Osteoblast (primary cell): ENCODE results near the gene PIGM. TPM values are rescaled to one million over a fixed set of nuclear protein-coding genes. Genes with fewer than 3 reads are reported as not detected.

Source experiments
- DNase-seq: peaks from one replicate; pipeline ENCODE4 v3.0.0; 2011; ENCODE audit warnings: low spot score, mixed read lengths; ENCODE audit not compliant: insufficient read length; ENCODE audit errors: missing footprints
- H2AFZ ChIP-seq: 2 replicates; pipeline ENCODE4 v1.6.0; 2011; ENCODE audit warnings: mild to moderate bottlenecking, low read length
- H3K27ac ChIP-seq: 2 replicates; pipeline ENCODE4 v1.5.1; 2011; ENCODE audit warnings: mild to moderate bottlenecking, low read depth, low read length, moderate library complexity
- H3K27me3 ChIP-seq: 2 replicates; pipeline ENCODE4 v1.6.0; 2012; ENCODE audit warnings: mild to moderate bottlenecking, control low read depth, inconsistent platforms, low read length, moderate library complexity; ENCODE audit not compliant: insufficient read depth
- H3K36me3 ChIP-seq: 2 replicates; pipeline ENCODE4 v1.5.1; 2011; ENCODE audit warnings: mild to moderate bottlenecking, low read length, control low read depth, moderate library complexity; ENCODE audit not compliant: insufficient read depth
- H3K4me1 ChIP-seq: 2 replicates; pipeline ENCODE4 v1.5.1; 2011; ENCODE audit warnings: mild to moderate bottlenecking, low read length, control low read depth, moderate library complexity; ENCODE audit not compliant: insufficient read depth
- H3K4me2 ChIP-seq: 2 replicates; pipeline ENCODE4 v1.6.0; 2011; ENCODE audit warnings: mild to moderate bottlenecking, low read length; ENCODE audit not compliant: insufficient read depth
- H3K4me3 ChIP-seq: fragments of 200-600 bp; sonication (generic); 3 replicates; pipeline ENCODE4 v1.5.1; 2012; ENCODE audit warnings: mild to moderate bottlenecking, low read length, inconsistent platforms; ENCODE audit not compliant: insufficient read depth
- H3K79me2 ChIP-seq: 2 replicates; pipeline ENCODE4 v1.6.0; 2012; ENCODE audit warnings: mild to moderate bottlenecking, low read length, control low read depth, inconsistent platforms; ENCODE audit not compliant: insufficient read depth
- H3K9me3 ChIP-seq: 2 replicates; pipeline ENCODE4 v1.5.1; 2011; ENCODE audit warnings: low read depth, low read length, control low read depth
- H4K20me1 ChIP-seq: 2 replicates; pipeline ENCODE4 v1.6.0; 2012; ENCODE audit warnings: mild to moderate bottlenecking, low read length, control low read depth; ENCODE audit not compliant: insufficient read depth
- total RNA-seq: library from RNA; depleted of rRNA; stranded (reverse); fragments of >200 nt; gene quantifications from 2 replicates; pipeline ENCODE4 v1.2.3, GENCODE V29; 2012
- TF ChIP-seq, protein P1 (sequence below): IDR thresholded peaks from 2 replicates; pipeline ENCODE4 v1.5.1; 2011; ENCODE audit warnings: mild to moderate bottlenecking, low read depth, low read length, moderate library complexity; ENCODE audit errors: extremely low read depth

Gene PIGM
- total RNA-seq, 1 donor = 7.2 TPM

DNA sequence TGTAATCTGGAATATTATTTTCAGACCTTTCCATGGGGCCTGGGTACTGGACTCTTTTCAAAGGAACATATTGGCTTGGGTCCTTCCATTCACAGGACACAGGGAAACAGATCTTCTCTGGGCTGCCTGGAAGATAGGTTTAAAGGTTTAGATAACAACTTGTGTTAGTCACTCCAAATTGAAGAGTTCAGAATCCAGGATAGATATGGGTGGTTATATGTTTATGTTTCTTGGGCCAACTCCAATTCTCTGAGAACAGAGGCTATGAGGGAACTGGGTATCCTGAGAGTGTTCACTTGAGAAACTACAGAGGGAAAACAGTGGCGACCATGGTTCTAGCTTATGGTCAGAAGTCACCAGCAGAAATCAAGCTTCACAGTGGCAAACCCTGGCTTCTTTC, 8.7 kb upstream of the PIGM start:
- no peaks in the 10 kb centered on the region for H3K9me3 ChIP-seq
- H3K27ac ChIP-seq = no peak overlapping the region
- no peaks in the 10 kb centered on the region for H3K4me1 ChIP-seq
- no peaks in the 10 kb centered on the region for H4K20me1 ChIP-seq
- peaks cover 8% of the 10 kb centered on the region for H3K27me3 ChIP-seq
- no peak overlapping the region for H3K4me3 ChIP-seq
- no peaks in the 10 kb centered on the region for H3K79me2 ChIP-seq
- no peak for DNase-seq
- H3K36me3 ChIP-seq = no peaks in the 10 kb centered on the region
- H2AFZ ChIP-seq = no peak overlapping the region
- no peak overlapping the region for H3K4me2 ChIP-seq
- TF ChIP-seq, protein P1, sequence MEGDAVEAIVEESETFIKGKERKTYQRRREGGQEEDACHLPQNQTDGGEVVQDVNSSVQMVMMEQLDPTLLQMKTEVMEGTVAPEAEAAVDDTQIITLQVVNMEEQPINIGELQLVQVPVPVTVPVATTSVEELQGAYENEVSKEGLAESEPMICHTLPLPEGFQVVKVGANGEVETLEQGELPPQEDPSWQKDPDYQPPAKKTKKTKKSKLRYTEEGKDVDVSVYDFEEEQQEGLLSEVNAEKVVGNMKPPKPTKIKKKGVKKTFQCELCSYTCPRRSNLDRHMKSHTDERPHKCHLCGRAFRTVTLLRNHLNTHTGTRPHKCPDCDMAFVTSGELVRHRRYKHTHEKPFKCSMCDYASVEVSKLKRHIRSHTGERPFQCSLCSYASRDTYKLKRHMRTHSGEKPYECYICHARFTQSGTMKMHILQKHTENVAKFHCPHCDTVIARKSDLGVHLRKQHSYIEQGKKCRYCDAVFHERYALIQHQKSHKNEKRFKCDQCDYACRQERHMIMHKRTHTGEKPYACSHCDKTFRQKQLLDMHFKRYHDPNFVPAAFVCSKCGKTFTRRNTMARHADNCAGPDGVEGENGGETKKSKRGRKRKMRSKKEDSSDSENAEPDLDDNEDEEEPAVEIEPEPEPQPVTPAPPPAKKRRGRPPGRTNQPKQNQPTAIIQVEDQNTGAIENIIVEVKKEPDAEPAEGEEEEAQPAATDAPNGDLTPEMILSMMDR = no peak

DNA sequence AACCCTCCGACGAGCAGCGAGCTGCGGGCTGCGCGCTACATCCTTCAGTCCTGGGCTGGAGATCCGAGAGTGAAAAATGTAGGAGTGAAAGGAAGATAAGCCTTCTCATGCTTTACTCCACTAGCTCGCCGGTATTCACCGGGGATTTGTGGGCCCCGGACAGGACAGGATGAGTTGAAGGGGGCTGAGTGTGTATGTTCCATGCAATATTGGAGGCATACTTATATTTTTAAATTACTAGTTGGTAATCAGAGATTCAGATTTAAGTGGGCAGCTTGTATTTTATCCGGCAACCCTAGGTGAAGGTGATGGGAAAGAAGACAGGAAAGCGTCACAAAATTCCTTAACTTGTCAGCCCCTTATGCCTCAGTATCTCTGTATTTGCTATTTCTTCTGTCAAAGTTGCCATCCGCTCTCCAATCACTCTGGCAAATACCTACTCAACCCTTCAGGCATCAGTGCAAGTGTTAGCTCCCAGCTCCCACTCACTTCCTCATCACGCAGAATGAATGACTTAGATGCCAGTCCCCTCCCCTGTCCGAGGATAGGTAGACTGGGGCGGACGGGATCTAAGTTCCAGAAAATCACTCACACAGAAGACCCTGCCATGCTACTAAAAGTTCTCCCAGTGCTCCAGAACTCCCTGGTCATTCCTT, 503 bp upstream of the PIGM start:
- no peaks in the 10 kb centered on the region for H4K20me1 ChIP-seq
- no peak overlapping the region for H3K27ac ChIP-seq
- H3K4me2 ChIP-seq = peak overlapping the region; percentile 83
- H3K4me3 ChIP-seq = peak overlapping the region; percentile 91
- TF ChIP-seq, protein P1 = no peak
- peaks cover 18% of the 10 kb centered on the region for H3K79me2 ChIP-seq
- no peaks in the 10 kb centered on the region for H3K9me3 ChIP-seq
- H3K36me3 ChIP-seq = no peaks in the 10 kb centered on the region
- no peak for DNase-seq
- H3K27me3 ChIP-seq = no peaks in the 10 kb centered on the region
- H3K4me1 ChIP-seq = peaks cover 14% of the 10 kb centered on the region
- peak overlapping the region; percentile 97 for H2AFZ ChIP-seq

DNA sequence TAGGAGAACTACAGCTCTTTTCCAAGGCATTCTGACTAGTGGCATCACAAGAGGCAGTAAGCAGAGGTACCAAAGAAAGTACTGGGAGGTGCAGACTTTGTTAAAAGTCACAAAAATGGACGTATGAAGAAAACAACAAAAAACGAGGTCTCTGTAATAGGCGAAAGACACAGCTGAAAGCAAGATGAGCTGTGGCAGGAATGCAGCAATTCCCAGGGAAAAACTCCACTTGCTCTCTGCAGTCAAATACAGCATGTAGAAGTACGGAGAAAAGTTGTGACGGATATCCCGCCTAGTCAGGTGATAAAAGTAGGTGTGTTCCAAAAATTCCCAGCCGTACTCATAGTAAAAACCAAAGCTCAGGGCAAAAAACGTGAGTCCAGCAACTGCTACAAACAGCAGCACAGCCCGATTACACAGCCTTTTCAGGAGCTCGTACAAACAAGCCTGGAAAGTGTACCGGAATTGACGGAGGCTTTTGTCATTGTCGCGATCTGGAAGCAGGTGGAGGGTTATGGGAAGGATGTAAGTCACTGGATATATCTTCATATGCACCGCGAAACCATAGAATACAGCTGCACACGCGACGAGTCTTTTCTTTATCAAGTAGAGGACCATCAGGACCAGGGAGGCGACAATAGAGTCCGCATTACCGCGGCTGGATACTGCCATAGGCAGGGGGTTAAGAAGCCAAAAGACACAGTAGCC, 979 bp downstream of the PIGM start:
- H3K79me2 ChIP-seq = peaks cover 18% of the 10 kb centered on the region
- no peaks in the 10 kb centered on the region for H3K27me3 ChIP-seq
- H3K9me3 ChIP-seq = no peaks in the 10 kb centered on the region
- H3K4me1 ChIP-seq = peaks cover 14% of the 10 kb centered on the region
- no peaks in the 10 kb centered on the region for H3K36me3 ChIP-seq
- H3K4me2 ChIP-seq = peak overlapping the region; percentile 83
- peak; percentile 67 for DNase-seq
- TF ChIP-seq, protein P1 = no peak
- H2AFZ ChIP-seq = peak overlapping the region; percentile 97
- H4K20me1 ChIP-seq = no peaks in the 10 kb centered on the region
- H3K4me3 ChIP-seq = peak overlapping the region; percentile 91
- no peak overlapping the region for H3K27ac ChIP-seq

DNA sequence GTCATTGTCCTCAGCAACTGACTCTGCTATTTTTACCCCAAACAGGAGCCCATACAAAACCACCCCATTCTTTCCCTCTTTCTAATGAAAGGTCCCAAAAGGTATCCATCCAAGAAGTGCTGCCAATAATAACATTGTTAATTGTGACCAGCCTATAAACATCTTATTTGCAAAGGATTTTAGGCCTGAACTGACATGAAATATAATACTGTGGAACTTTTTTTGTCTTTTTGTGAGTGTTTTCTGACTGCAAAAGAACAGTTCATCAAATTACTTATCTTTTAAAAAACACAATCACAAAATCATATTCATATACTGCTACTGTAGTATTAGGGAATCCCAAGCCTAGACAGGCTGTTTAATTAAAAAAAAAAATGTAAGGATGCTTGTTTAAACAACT, 3.4 kb downstream of the PIGM start:
- no peak for DNase-seq
- no peaks in the 10 kb centered on the region for H3K27me3 ChIP-seq
- TF ChIP-seq, protein P1 = no peak
- H3K4me1 ChIP-seq = peaks cover 14% of the 10 kb centered on the region
- no peaks in the 10 kb centered on the region for H3K9me3 ChIP-seq
- H3K27ac ChIP-seq = no peak overlapping the region
- peaks cover 18% of the 10 kb centered on the region for H3K79me2 ChIP-seq
- H4K20me1 ChIP-seq = no peaks in the 10 kb centered on the region
- no peaks in the 10 kb centered on the region for H3K36me3 ChIP-seq
- no peak overlapping the region for H3K4me3 ChIP-seq
- H2AFZ ChIP-seq = no peak overlapping the region
- no peak overlapping the region for H3K4me2 ChIP-seq
